ENCODE measurements around the gene CLCA1.

DNA sequence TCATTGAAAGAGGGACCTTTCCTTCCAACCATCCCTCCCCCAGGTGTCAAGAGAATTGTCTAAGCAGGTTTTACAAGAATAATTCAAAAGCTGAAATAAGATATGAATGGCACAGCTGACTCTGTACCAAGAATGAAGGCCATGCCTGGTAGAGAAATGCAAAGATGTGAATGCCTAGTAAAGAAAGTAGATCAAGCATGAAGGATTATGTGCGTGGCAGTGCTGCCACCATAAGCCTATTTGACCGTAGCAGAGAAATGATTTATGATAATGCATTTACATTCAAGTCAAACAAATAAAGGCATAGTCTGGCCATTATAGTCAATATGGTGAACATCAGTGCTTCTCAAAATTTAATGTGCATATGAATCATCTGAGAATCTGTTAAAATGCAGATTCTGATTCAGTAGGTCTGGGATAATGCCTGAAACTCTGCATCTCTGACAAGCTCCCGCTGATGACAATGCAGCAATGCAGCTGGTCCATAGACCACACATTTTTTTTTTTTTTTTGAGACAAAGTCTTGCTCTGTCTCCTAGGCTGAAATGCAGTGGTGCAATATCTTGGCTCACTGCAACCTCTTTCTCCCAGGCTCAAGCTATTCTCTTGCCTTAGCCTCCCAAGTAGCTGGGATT is 61.6 kb downstream of the CLCA1 start:
- TF ChIP-seq JUND (IDR thresholded peaks at IDR 0.05) (no peak), ZFX (IDR thresholded peaks at IDR 0.05) (no peak), EZH2 (IDR thresholded peaks at IDR 0.05) (no peak)
- TF ChIP-seq, protein P1, sequence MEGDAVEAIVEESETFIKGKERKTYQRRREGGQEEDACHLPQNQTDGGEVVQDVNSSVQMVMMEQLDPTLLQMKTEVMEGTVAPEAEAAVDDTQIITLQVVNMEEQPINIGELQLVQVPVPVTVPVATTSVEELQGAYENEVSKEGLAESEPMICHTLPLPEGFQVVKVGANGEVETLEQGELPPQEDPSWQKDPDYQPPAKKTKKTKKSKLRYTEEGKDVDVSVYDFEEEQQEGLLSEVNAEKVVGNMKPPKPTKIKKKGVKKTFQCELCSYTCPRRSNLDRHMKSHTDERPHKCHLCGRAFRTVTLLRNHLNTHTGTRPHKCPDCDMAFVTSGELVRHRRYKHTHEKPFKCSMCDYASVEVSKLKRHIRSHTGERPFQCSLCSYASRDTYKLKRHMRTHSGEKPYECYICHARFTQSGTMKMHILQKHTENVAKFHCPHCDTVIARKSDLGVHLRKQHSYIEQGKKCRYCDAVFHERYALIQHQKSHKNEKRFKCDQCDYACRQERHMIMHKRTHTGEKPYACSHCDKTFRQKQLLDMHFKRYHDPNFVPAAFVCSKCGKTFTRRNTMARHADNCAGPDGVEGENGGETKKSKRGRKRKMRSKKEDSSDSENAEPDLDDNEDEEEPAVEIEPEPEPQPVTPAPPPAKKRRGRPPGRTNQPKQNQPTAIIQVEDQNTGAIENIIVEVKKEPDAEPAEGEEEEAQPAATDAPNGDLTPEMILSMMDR (IDR thresholded peaks at IDR 0.05 in 2 of 3, conservative IDR thresholded peaks at IDR 0.05 in 1 of 3; ENCODE audit: borderline replicate concordance in 1 of 3, insufficient read depth in 1 of 3, low read depth in 2 of 3, low read length in 2 of 3) = no peak
